Common myeloid progenitor, CD34-positive (primary cell): ENCODE measurements around the gene KCNF1.

ENCODE experiments used
- CTCF ChIA-PET: fragments of 350-600 bp; sonication (Branson Sonifier 250); formaldehyde crosslinking; loops from one replicate; lab custom pipeline; 2021; ENCODE audit warnings: antibody characterized with exemption; lab: Charles Lee
- POLR2A ChIA-PET: fragments of 350-600 bp; sonication (Branson Sonifier 250); formaldehyde crosslinking; loops from one replicate; lab custom pipeline; 2021; ENCODE audit warnings: antibody characterized with exemption; lab: Charles Lee
- DNase-seq, 3 donors: peaks; one replicate each; pipeline versions ENCODE4 v3.0.0 to v3.0.0-alpha.2; 2013
- H3K27ac ChIP-seq, 2 experiments: 1 replicate in 1 of 2; 2 replicates in 1 of 2; pipeline ENCODE4 v1.7.0; 2013; ENCODE audit warnings: inconsistent platforms in 2 of 2, low read length in 2 of 2, mild to moderate bottlenecking in 2 of 2, low read depth in 1 of 2, moderate library complexity in 1 of 2; ENCODE audit not compliant: severe bottlenecking in 2 of 2, insufficient read depth in 1 of 2, poor library complexity in 1 of 2
- H3K27me3 ChIP-seq, 5 experiments: replicated peaks in 2 of 5; 1 replicate in 3 of 5; 2 replicates in 2 of 5; pipeline versions ENCODE4 v1.6.1 to v1.7.0; 2013; ENCODE audit warnings: low read length in 4 of 5, mild to moderate bottlenecking in 2 of 5, moderate library complexity in 2 of 5, inconsistent platforms in 1 of 5; ENCODE audit not compliant: insufficient read depth in 5 of 5, control insufficient read depth in 4 of 5
- H3K36me3 ChIP-seq, 4 experiments: 1 replicate in 2 of 4; 2 replicates in 2 of 4; pipeline versions ENCODE4 v1.6.1 to v1.7.0; 2013; ENCODE audit warnings: low read length in 3 of 4, control low read depth in 1 of 4, mild to moderate bottlenecking in 1 of 4; ENCODE audit not compliant: control insufficient read depth in 4 of 4, insufficient read depth in 4 of 4
- H3K4me1 ChIP-seq, 4 experiments: 1 replicate in 3 of 4; 2 replicates in 1 of 4; pipeline versions ENCODE4 v1.6.1 to v1.7.1; 2013; ENCODE audit warnings: low read length in 3 of 4, mild to moderate bottlenecking in 3 of 4, control low read depth in 1 of 4, inconsistent platforms in 1 of 4, moderate library complexity in 1 of 4; ENCODE audit not compliant: control insufficient read depth in 4 of 4, insufficient read depth in 4 of 4; ENCODE audit errors: control extremely low read depth in 1 of 4
- H3K4me3 ChIP-seq, 7 experiments: 1 replicate in 4 of 7; 2 replicates in 3 of 7; pipeline versions ENCODE4 v1.5.1 to v1.7.0; 2013; ENCODE audit warnings: mild to moderate bottlenecking in 7 of 7, low read length in 6 of 7, moderate library complexity in 6 of 7, inconsistent platforms in 2 of 7, low read depth in 2 of 7, control low read depth in 1 of 7; ENCODE audit not compliant: insufficient read depth in 4 of 7, control insufficient read depth in 1 of 7; ENCODE audit errors: extremely low read depth in 1 of 7
- H3K9me3 ChIP-seq, 5 experiments: 1 replicate in 4 of 5; 2 replicates in 1 of 5; pipeline versions ENCODE4 v1.6.1 to v1.7.1; 2013; ENCODE audit warnings: low read length in 4 of 5, mild to moderate bottlenecking in 2 of 5, inconsistent platforms in 1 of 5, low read depth in 1 of 5, moderate library complexity in 1 of 5; ENCODE audit not compliant: control insufficient read depth in 4 of 5, insufficient read depth in 2 of 5; ENCODE audit errors: control extremely low read depth in 1 of 5
- WGBS: methylation state at CpG from one replicate; pipeline ENCODE4 v1.1.5; 2013; ENCODE audit not compliant: insufficient coverage; 5-methylcytosine and 5-hydroxymethylcytosine counted together

KCNF1 gene

DNA sequence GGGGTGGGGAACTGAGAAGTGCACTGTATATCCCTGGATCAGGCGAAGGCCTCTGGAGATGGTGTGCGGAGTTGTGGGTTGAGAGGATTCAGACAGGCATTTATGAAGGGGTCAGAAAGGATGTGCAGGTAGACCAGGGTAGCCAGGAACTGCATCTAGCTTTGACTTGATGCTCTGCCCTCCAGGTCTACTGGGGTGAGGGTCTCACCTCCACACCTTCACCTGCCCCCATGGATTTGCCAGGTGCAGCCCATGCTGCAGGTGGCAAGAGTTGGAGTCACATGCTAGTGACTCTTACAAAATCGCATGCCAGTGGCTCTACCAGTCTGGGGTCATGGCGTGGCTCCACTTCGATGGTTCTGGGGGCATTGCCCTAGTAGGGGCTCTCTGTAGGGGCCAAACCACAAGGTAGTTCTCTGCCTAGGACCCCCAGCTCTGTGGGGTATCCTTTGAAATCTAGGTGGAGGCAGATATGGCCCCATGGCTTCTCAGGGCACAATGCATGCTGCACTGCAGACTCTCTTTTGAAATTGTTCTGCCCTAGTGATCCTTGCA is 18.9 kb upstream of the KCNF1 start:
- Histone ChIP-seq H3K4me3 (no peak overlapping the region), H3K36me3 (no peaks in the 10 kb centered on the region), H3K9me3 (no peaks in the 10 kb centered on the region), H3K27me3 (peaks cover 0 to 17% (median 0%) of the 10 kb centered on the region in 5 experiments), H3K4me1 (no peaks in the 10 kb centered on the region), H3K27ac (no peak overlapping the region)
- CTCF ChIA-PET: no interaction called here
- no peak for DNase-seq
- POLR2A ChIA-PET: no interaction called here
- 62% methylated on average over 4 of the region's 5 CpGs for WGBS

DNA sequence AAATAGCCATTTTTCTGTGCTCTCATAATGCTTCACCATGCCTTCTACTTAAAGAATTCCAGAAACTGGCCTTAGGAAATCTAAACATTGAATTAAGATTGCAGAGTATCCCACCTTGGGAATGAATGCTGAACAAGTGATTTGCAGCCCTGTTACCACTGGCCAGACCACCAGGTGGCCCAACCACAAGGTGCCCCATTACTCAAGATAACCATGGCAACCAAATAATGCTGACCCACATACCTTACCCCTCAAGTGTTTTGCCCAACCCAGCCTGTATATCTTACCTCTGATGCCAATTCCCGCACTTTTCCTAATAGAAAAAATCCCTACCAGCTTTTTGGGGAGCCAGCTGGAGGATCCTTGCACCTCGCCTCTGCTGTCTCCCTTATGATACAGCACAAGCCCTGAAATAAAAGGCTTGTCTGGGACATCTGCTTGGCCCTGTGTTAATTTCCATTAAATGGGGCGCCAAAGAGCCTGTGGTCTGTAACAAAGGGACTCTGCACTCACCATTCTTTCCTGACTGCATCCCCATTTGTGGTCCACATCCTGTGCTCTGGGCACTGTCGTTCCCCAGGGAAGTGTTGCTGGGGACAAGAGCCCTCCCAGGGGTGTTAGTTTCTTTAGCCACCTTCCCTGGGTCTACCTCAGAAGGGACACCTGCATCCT is 17.3 kb upstream of the KCNF1 start:
- WGBS: 68% methylated on average over 3 of the region's 4 CpGs
- Histone ChIP-seq H3K4me1 (no peaks in the 10 kb centered on the region), H3K9me3 (no peaks in the 10 kb centered on the region), H3K27ac (no peak overlapping the region), H3K4me3 (no peak overlapping the region), H3K27me3 (peaks cover 0 to 17% (median 0%) of the 10 kb centered on the region in 5 experiments), H3K36me3 (no peaks in the 10 kb centered on the region)
- ChIA-PET CTCF (no interaction called here), POLR2A (no interaction called here)
- DNase-seq: no peak

DNA sequence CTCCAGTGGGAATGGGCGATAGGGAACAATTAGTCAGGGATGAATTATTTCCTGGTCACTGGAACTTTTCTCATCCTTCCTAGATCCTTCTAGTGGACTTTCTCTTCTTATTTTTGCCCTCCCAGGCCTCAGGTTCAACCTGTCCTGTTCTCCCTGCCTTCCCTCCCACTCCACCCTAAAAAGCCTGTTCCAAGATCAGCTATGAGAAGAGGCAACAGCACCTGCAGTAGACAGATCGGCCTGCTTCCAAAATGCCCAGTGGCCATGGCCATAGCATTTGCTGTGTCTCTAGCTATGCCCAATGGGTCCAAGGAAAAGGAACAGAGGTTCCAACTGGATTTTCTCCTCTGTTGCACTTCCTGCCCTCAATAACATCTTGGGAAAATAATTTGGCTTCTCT is 16.5 kb upstream of the KCNF1 start:
- Histone ChIP-seq H3K27ac (no peak overlapping the region), H3K27me3 (peaks cover 0 to 13% (median 0%) of the 10 kb centered on the region in 5 experiments), H3K4me3 (no peak overlapping the region), H3K36me3 (no peaks in the 10 kb centered on the region), H3K9me3 (no peaks in the 10 kb centered on the region), H3K4me1 (no peaks in the 10 kb centered on the region)
- ChIA-PET POLR2A (no interaction called here), CTCF (interaction anchor here (1.1 kb wide), 1 partner anchor 57 kb away, joined by 3 read pairs; no protein-coding TSS in a partner anchor)
- DNase-seq: no peak
- WGBS: 85% methylated on average over 2 of the region's 2 CpGs

DNA sequence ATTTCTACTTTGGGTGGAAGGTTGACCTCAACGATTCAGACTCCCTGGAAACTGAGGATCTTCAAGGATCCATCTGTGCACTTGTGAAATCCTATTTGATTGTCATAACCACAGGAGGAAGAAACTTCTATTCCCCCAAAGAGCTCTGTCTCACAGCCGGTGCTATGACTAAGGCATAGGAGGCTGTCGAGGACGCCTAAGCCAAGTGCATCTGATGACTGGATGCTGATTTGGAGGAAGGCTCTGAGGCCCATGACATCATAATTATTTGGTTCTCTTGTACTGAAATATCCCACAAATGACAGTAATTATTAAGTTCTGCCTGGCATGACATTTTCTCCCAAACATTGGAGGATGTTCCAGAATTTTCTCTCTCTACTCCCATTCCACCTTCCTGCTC is 13.8 kb upstream of the KCNF1 start:
- Histone ChIP-seq H3K4me3 (no peak overlapping the region), H3K27ac (no peak overlapping the region), H3K36me3 (no peaks in the 10 kb centered on the region), H3K27me3 (peaks cover 0 to 7% (median 0%) of the 10 kb centered on the region in 5 experiments), H3K4me1 (no peaks in the 10 kb centered on the region), H3K9me3 (no peaks in the 10 kb centered on the region)
- ChIA-PET POLR2A (no interaction called here), CTCF (interaction anchor here (0.9 to 1.0 kb wide), 2 partner anchors 62 to 64 kb away, joined by 3 to 4 read pairs; no protein-coding TSS in a partner anchor)
- 95% methylated on average over 4 of the region's 4 CpGs for WGBS
- no peak for DNase-seq

DNA sequence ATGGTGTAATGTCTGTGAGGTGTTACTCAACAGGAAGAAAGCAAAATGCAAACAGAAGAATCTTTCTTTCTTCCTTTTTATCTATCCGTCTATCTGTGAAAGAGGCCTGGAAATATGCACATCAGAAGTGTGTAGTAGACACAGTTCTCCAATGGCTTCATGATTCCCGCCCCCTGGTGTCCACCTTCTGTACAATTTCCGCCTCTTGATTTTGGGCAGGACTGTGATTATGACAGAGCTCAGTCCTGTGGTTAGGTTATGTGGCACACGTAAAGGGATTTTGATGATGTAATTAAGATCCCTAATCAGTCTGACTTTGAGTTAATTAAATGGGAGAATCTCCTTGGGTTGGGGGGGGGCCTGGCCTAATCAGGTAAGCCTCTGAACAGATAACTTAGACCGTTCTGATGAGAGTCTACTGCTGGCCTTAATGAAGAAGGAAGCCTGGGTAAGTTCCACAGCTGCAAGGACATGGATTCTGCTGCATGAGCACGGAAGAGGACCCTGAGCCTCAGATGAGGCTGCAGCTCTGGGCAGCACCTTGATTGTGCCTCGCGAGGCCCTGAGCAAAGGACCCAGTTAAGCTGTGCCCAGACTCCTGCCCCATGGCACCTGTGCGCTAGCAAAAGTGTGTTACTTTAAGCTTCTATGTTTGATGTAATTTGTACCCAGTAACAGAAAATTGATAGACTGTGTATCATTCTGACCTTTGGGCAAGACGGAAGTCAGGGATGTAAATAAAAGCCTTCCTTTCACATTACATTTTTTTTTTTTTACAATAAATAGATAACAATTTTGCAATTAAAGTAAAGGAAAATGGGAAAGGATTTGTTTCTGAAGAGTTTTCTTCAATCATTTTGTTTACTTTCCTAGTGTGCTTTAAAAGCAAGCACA is 11.3 kb upstream of the KCNF1 start:
- H3K9me3 ChIP-seq: peaks cover 0 to 3% (median 0%) of the 10 kb centered on the region in 5 experiments
- CTCF ChIA-PET: interaction anchor here (1.2 to 2.2 kb wide), 6 partner anchors 35 to 77 kb away, joined by 3 to 13 read pairs (median 5); no protein-coding TSS in a partner anchor
- WGBS: 89% methylated on average over 7 of the region's 10 CpGs
- H3K36me3 ChIP-seq: no peaks in the 10 kb centered on the region
- H3K27ac ChIP-seq: no peak overlapping the region
- peaks cover 0 to 2% (median 0%) of the 10 kb centered on the region in 5 experiments for H3K27me3 ChIP-seq
- peak; percentile 26 to 72 (median 62) for DNase-seq
- POLR2A ChIA-PET: no interaction called here
- no peaks in the 10 kb centered on the region for H3K4me1 ChIP-seq
- H3K4me3 ChIP-seq: no peak overlapping the region

DNA sequence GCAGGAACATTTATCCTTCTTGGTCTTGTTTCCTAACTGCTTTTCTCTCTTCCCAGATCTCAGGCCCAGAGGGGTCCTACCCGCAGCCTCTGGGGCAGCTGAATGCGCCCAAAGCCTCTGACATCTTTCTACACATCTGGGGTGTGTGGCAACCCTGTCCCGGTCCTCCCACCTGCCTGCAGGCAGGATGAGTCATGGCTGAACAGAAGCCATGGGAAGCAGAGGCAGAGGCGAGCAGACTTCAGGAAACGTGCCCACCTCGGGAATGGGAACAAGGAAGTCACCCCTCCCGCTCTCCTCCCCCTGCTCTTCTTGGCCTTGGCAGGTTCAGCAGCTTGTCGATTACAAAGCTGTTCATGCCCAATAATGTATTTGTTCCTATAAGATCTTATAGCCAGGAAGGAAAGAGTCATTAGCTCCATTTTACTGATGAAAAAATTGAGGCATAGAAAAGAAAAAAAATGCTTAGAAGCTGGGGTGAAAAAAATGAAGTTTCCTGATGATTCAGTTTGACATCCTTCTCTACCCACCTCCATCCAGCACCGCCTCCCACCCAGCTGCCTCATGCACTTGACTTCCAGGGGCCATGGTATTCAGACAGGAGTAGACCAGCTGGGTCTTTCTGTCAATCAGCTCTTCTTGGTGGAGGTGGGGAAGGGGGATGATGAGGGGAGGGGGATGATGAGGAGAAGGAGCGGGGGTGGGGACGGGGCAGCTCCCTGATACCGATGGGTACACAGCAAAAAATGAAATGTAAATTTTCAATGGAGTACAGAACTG is 10.4 kb upstream of the KCNF1 start:
- WGBS: 100% methylated on average over 2 of the region's 12 CpGs
- no peak overlapping the region for H3K27ac ChIP-seq
- peaks cover 0 to 3% (median 0%) of the 10 kb centered on the region in 5 experiments for H3K9me3 ChIP-seq
- H3K36me3 ChIP-seq: no peaks in the 10 kb centered on the region
- CTCF ChIA-PET: interaction anchor here (1.5 to 2.2 kb wide), 5 partner anchors 36 to 77 kb away, joined by 3 to 13 read pairs (median 6); no protein-coding TSS in a partner anchor
- no peaks in the 10 kb centered on the region for H3K4me1 ChIP-seq
- no peak for DNase-seq
- H3K27me3 ChIP-seq: peaks cover 0 to 2% (median 0%) of the 10 kb centered on the region in 5 experiments
- no peak overlapping the region for H3K4me3 ChIP-seq
- POLR2A ChIA-PET: no interaction called here
